NCI-H226 (cell line): ENCODE measurements around the gene FAF1.
"Not testable (repeated sequence)": the region's sequence is repeated elsewhere in the genome, so short reads cannot be mapped to it uniquely, and the experiment has no call there.

Experiments used
- DNase-seq: peaks from one replicate; pipeline ENCODE4 v3.0.0-alpha.2; 2015

FAF1 gene

GRCh38 chr1:50959913-50960844, at the start of gene FAF1:
FAF1 (minus strand) TSS chr1:50960267; CDS start chr1:50959811, 456 bp downstream.
- peak; percentile 99 for DNase-seq

GRCh38 chr1:51009381-51009780, 49.3 kb upstream of the FAF1 start:
- DNase-seq = no peak

DNA sequence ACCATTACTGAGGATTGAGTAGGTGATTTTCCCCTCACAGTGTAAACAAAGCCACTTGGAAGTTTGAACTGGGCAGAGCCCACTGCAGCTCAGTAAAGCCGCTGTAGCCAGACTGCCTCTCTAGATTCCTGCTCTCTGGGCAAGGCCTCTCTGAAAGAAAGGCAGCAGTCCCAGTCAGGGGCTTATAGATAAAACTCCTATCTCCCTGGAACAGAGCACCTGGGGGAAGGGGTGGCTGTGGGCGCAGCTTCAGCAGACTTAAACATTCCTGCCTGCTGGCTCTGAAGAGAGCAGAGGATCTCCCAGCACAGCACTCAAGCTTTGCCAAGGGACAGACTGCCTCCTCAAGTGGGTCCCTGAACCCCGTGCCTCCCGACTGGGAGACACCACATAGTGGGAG, 45.5 kb upstream of the FAF1 start:
- not testable (repeated sequence) for DNase-seq

DNA sequence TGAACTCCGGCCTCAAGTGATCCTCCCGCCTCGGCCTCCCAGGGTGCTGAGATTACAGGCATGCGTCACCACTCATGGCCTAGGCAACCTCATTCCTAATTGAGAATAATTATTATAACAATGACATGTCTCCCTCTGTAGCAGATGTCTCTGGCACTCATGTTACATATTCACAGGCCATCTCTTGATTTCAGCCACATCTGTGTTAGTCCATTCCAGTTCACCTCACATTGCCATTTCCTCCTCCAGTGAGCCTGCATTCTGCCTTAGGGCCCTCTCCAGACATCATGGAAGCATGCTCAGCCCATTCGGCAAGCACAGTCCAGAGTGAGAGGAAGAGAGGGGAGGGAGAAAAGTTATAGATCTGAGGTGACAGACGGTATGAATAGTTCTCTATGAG, 42.4 kb upstream of the FAF1 start:
- no peak for DNase-seq

DNA sequence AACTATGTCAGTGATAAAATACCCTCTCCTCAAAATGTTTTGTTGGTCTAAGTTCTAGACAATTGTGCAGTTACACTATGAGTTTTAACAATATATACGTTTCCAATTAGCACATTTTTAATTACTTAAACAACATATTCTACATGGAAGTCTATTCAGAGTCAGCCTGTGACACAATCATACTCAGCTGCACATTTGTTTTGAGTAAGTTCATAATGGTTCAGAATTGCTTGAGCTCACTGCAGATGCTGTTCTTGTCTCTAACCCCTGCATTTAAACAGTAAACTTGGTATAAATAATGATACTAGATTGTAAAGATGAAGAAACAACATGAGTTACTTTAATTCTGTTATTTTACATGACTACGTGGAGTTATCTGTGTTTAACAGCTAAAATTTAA, 40.6 kb upstream of the FAF1 start:
- DNase-seq = no peak

DNA sequence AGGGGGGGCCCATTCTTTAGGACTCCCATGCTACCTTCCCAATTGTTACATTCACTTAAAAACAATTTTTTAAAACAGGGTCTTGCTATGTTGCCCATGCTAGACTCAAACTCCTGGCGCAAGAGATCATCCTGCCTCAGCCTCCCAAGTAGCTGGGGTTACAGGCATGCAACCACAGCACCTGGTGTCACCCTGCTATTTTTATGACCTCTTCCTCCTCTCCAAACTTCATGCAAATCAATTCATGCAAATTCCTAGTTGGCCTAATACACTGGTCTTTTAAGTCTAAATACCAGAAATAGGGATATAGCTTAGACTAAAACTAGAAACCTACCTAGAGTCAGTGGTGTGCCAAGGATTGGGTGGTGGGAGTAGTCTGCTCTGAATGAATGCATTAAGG, 40.1 kb upstream of the FAF1 start:
- DNase-seq = no peak

DNA sequence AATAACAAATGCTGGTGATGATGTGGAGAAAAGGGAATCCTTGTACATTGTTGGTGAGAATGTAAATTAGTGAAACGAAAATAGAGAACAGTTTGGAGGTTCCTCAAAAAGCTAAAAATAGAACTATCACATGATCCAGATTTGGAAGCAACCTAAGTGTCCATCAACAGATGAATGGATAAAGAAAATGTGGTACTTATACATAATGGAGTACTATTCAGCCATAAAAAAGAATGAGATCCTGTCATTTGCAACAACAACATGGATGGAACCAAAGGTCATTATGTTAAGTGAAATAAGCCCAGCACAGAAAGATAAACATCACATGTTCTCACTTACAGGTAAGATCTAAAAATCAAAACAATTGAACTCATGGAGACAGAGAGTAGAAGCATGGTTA, 39.3 kb upstream of the FAF1 start:
- not testable (repeated sequence) for DNase-seq

- no peak for DNase-seq
Measured at GRCh38 chr1:50996083-50996482, 36.0 kb upstream of the FAF1 start.

DNA sequence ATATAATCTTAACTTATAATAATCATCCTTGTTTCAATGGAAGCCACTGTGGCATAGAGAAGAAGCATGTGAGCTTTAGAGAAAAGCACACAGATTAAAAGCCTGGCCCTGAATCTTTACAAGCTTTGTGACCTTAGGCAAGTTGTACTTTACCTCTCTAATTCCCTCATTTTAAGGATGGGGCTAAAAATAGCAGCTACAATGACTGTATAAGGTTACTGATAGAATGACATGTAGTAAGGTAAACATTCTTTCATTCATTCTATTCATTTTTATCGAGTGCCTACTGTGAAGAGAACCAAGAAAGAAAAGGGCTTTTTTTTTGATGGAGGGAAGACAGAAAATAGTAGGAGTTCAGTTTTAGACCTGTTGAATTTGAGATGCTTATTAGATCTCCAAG, 35.6 kb upstream of the FAF1 start:
- no peak for DNase-seq

DNA sequence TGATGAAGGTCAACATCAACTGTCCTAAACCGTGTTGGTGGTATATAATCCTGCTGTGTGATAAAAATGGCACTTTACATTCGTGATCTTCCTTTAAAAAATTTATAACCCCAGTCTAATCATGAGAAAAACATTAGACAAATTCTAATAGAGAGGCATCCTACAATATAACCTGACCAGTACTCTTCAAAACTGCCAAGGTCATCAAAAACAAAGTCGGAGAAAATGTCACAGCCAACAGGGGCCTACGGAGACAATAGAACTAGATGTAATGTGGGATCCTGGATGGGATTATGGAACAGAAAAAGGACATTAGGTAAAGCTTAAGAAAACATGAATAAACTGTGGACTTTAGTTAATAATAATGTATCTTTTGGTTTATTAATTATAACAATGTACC, 34.9 kb upstream of the FAF1 start:
- no peak for DNase-seq

GRCh38 chr1:50993645-50994044, 33.6 kb upstream of the FAF1 start:
- DNase-seq = no peak

- no peak for DNase-seq
Measured at GRCh38 chr1:50992532-50993318, 32.7 kb upstream of the FAF1 start.

GRCh38 chr1:50989694-50990093, 29.6 kb upstream of the FAF1 start:
- no peak for DNase-seq

DNA sequence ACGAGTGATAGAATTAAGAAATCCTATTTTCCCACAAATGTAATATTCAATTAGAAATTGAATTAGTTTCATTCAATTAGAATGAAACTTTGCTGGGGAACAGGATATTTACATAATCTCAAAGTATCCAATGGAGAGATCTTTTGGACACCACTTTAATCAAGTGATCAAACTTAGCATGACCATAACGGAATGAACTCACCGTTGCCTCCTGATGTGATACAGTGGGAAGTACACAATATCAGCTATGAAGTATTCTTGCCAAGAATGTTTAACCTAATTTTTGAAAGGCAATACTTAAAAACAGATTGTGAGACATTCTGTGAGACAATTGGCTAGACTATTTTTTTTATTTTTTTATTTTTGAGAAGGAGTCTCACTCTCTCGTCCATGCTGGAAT, 26.6 kb upstream of the FAF1 start:
- no peak for DNase-seq

GRCh38 chr1:50985094-50985493, 25.0 kb upstream of the FAF1 start:
- peak; percentile 56 for DNase-seq

- no peak for DNase-seq
Measured at GRCh38 chr1:50983219-50983802, 23.2 kb upstream of the FAF1 start.

DNA sequence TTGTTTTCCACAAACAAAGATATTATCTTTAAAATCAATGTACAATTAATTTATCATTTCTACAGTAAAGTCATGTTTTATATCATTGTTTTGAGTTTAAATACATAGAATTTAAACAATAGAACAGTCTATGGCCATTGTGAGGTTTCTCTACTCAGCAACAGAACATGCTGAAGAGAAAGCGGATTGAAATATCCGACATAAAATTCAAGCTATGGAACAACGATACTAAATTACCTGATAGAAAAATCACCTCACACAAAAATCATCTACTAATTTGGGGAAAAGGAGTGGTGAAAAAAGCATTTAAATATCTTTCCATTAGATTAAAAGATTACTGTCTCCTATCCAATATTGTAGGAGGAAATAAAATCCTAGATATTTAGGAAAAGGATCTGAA, 22.5 kb upstream of the FAF1 start:
- DNase-seq = no peak

- DNase-seq = no peak
Measured at GRCh38 chr1:50981741-50982140, 21.7 kb upstream of the FAF1 start.

- no peak for DNase-seq
Measured at GRCh38 chr1:50980505-50980904, 20.4 kb upstream of the FAF1 start.

- no peak for DNase-seq
Measured at GRCh38 chr1:50979937-50980336, 19.9 kb upstream of the FAF1 start.

- DNase-seq = peak; percentile 66
Measured at GRCh38 chr1:50978852-50979781, 19.1 kb upstream of the FAF1 start.

DNA sequence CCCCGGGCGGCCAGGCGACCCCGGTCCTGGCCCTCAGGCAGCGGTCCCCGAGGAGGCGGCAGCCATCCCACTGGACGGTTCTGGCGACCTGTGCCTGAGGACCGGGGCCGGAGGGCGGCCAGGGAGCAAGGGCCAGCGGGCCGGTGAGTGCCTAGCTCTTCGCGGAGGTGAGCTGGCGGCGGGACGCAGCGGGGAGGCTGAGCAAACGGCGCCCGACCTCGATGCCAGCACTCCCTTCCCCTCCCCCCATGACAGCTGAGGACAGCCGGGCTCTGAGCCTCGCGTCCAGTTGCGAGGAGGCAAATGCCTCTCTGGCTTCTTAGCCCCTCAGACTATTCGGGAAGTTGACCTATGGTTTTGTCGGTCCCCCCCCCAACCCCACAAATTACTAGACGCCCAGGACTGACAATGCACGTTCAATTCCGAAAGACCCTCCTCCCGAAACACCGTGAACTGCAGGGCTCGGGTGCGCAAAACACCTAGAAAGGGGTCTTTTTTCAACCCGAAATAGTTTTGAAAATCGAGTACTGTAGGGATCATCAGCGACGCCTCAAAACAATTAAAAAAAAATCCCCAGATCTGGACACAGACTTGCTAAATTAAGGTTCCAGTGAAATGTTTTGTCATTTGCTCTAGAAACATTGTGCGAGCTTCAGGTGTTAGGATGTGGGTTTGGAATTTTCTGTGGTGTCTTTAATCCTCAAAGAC, 18.2 kb upstream of the FAF1 start:
- DNase-seq = peak; percentile 60
